CD1c-positive myeloid dendritic cell (primary cell): ENCODE measurements around the gene NSUN6.
A peak's percentile ranks its signal among the peaks of the same experiment; 100 is the strongest.
"Not testable (repeated sequence)": the region's sequence is repeated elsewhere in the genome, so short reads cannot be mapped to it uniquely, and the experiment has no call there.

Experiments used
- DNase-seq: peaks from one replicate; pipeline ENCODE4 v3.0.0-alpha.2; 2016; ENCODE audit errors: extremely low spot score

The NSUN6 gene

GRCh38 chr10:18659125-18659818 is 7.9 kb upstream of the NSUN6 start, which contains the start of gene ARL5B:
ARL5B (plus strand) TSS chr10:18659431; CDS start chr10:18659638, 207 bp downstream.
- DNase-seq, result peak; percentile 99

DNA sequence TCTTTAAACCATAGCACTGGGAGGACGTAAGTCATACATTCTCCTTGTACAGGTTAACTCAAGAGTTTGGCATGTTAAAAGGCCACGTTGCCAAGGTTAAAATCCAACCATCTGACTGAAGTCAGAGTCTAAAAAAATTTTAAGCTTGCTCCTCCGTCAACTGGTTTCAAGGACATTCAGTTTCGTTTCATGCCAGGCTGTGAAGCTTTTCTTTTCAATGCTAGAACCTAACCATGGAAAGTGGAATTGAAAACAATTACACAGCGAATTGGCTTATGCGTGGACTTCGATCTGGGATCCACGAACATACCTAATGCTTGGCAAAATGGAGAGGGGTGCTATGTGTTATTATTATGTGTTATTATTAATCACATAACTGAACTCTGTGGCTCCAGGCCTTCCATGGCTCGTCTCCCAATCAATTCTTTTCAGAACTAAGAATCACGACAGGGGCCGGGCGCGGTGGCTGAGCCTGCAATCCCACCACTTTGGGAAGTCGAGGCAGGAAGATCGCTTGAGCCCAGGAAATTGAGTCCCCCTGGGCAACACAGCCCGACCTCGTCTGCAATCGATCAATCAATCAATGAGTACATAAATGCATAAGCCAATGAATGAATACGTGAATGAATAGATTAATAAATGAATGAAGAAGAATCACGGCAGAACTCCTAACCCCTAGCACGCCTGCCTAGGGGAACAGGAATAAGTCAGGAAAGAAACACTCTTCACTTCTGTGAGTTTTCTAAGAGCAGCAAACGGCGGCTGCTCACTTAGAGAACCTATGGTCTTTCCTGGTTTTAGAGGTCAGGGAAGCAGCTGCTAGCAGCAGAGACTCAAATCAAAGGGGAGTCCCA is 7.1 kb upstream of the NSUN6 start:
- DNase-seq, result peak; percentile 34

DNA sequence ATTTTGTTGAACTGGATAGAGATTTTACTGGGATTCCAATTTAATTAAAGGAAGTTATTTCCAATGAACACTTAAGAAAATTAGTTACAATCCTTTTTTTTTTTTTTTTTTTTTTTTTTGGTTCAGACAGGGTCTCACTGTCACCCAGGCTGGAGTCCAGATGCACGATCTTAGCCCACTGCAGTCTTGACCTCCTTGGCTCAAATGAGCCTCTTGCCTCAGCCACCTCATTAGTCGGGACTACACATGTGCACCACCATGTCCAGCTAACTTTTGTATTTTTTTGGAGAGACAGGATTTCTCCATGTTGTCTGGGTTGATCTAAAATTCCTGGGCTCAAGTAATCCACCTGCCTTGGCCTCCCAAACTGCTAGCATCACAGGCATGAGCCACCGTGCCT is 5.3 kb upstream of the NSUN6 start:
- no peak for DNase-seq

- no peak for DNase-seq
Measured at GRCh38 chr10:18653112-18653511, 1.7 kb upstream of the NSUN6 start.

GRCh38 chr10:18650404-18650997 is 886 bp downstream of the NSUN6 start:
- DNase-seq, result no peak

DNA sequence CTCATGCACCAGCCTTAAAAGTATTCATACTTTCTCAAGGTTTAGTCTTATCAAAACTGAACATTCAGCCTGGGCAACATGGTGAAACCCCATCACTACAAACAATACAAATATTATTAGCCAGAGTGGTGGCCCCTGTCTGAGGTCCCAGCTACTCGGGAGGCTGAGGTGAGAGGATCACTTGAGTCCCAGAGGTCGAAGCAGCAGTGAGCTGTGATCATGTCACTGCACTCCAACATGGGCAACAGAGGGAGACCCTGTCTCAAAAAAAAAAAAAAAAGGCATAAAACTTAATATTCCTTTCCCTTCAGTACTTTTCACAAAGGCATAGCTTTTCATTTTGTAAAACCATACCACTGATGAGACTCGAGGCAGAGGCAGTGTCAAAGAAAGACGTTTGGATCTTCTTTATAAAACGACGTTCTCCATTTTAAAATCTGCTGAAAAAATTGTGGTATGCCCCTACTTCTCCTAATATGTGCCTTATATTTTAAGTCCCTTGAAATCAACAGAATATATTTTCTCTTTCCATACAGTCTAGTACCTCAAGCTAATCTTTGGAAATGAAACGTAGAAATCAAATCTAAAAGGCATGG is 1.9 kb downstream of the NSUN6 start:
- no peak for DNase-seq

GRCh38 chr10:18647945-18648344 is 3.4 kb downstream of the NSUN6 start:
- DNase-seq, result no peak

DNA sequence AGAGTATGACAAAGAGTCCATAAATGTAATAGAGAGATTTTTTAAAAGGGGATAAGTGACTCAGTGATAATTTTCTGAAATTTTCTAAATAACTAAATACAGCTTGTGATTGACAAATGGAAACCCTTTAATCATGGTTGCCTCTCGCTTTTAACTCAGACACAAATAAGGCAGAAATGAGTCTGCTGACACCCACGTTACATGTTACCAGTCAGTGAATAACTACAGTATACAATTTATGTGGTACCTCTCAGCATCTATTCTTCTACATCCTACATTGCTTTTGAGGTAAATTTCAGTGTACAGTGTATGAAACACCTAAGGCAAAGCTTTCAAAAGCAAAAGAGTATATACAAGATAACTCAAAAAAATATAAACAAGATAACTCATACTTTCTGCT is 4.2 kb downstream of the NSUN6 start:
- DNase-seq, result no peak

GRCh38 chr10:18639719-18640118 is 11.7 kb downstream of the NSUN6 start:
- DNase-seq, result not testable (repeated sequence)

DNA sequence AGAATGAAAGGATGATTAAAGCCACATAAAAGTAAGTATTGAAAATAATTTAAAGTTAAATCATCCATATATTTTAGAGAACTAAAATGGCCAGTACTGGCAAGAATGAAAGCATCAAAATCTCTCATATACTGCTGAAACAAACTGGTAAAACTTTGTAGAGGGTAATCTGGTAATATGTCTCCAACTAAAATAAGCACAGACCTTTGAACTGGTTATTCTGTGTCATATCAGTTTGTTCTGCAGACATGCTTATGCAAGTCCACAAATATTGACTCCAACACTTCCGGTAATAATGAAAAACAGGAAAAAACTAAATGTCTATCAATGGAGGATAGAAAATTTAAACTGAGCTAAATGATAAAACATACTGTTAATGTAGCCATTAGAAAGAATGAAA is 14.0 kb downstream of the NSUN6 start:
- not testable (repeated sequence) for DNase-seq

DNA sequence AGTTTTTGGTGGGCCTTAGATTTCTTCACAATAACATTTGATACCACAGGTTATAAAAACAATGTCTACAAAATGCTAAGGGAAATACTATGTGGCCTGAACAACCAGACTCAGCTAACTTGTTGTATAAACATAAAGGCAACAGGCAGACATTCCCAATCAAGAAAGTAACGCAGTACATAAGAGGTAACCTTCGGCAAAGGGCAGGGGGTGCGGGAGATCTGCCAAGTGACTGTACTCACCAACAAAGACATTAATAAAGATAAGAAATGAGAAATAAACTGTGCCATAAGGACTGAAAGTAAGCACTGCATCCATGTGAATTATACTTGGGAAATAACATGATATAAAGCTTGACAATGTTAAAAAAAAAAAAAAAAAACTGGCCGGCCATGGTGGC is 15.4 kb downstream of the NSUN6 start:
- DNase-seq, result no peak

GRCh38 chr10:18632500-18632899 is 18.9 kb downstream of the NSUN6 start:
- DNase-seq, result not testable (repeated sequence)

DNA sequence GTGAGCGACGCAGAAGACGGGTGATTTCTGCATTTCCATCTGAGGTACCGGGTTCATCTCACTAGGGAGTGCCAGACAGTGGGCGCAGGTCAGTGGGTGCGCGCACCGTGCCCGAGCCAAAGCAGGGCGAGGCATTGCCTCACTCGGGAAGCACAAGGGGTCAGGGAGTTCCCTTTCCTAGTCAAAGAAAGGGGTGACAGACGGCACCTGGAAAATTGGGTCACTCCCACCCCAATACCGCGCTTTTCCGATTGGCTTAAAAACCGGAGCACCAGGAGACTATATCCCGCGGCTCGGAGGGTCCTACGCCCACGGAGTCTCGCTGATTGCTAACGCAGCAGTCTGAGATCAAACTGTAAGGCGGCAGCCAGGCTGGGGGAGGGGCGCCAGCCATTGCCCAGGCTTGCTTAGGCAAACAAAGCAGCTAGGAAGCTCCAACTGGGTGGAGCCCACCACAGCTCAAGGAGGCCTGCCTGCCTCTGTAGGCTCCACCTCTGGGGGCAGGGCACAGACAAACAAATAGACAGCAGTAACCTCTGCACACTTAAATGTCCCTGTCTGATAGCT is 23.9 kb downstream of the NSUN6 start:
- peak; percentile 11 for DNase-seq

DNA sequence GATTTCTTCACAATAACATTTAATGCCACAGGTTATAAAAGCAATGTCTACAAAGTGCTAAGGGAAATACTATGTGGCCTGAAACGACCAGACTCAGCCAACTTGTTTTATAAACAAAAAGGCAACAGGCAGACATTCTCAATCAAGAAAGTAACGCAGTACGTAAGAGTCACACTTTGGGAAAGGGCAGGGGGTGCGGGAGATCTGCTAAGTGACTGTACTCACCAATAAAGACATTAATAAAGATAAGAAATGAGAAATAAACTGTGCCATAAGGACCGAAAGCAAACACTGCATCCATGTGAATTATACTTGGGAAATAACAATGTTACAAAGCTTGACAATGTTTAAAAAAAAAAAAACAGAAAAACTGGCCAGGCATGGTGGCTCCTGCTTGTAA is 25.5 kb downstream of the NSUN6 start:
- DNase-seq, result no peak

GRCh38 chr10:18623671-18624070 is 27.7 kb downstream of the NSUN6 start:
- not testable (repeated sequence) for DNase-seq

GRCh38 chr10:18620856-18621255 is 30.5 kb downstream of the NSUN6 start:
- no peak for DNase-seq

GRCh38 chr10:18619016-18619415 is 32.4 kb downstream of the NSUN6 start:
- no peak for DNase-seq

DNA sequence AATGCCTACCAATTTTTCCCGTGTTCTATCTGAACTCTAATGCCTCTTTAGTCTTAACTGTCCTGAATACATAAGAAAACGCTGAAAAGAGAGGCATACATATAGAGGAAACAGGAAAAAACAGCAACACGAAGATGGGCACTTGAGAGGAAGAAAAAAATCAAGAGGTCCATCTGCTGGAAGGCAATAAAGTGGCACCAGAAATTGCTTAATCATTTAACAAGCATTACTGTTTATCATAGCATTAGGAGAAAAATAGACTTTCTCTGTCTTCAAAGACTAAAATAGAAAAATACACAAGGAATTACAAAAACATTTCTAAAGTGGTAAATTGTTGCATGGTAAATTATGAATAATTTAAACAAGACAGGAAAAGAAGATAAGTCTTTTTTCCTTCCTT is 35.0 kb downstream of the NSUN6 start:
- no peak for DNase-seq

DNA sequence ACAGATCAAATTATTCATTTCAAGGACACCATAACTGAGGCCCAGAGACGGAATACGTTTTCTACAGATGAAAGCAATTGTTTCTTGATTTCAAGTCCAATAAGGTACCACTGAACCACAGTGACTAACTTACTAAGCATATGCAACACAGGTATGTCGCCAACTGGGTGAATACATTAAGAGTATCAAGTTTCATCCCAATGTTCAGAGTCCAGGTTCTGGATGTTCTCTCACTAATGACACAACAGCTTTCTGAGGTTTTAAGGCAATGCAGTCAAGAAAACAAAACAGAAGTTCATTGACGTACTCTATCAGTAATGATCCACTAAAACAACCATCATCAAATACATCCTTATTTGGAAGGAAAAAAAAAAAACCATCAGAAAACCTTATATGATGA is 35.8 kb downstream of the NSUN6 start:
- DNase-seq, result no peak

DNA sequence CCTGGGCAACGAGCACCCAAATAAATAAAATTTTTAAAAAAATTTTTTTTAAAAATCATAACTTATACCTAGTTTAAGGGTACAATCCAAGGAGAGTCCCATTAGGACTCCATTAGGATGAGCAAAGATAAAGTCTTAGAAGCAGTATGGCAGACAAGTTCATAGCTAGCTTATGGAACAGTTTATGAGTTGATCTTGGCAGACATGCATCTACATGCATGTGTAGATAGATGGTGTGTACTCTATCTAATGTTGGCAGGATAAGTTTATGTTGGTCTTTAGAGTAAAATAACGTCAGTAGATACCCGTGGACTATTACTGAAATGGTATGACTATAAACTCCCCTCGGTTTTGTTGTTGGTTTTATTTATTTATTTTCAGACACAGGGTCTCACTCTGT is 40.2 kb downstream of the NSUN6 start:
- DNase-seq, result no peak

DNA sequence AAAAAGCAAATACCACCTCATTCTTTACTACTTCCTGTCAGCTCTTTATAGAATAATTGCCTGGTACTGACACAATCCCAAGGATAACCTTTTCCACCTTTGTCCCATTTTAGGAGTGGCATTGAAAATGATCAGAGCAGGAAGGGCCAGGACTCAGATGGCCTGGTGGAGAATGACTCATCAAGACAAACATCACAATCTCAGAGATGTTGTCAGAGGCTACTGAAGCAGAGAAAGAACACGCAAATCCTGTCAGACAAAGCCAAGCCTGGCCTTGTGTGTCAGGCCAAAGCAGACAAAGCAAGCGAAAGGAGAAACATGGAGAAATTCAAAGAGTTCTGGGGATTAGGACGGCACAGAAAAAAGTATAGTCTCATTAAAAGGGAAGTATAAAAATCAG is 40.9 kb downstream of the NSUN6 start:
- DNase-seq, result no peak

DNA sequence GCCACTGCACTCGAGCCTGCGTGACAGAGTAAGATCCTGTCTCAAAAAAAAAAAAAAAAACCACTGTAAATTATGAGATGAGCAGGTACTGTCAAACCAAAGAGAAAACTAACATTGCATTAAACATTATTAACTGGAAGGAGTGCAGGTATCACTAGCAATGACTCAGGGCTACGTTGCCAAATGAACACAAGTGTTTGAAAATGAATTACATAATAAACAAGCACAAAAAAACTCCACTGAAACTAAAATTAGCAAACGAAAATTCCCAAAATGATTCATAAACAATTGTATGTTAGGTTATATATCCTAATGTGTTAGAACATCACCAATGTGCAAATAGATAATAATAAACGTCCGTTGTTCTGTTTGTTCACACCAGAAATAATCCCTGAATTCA is 42.8 kb downstream of the NSUN6 start:
- DNase-seq, result no peak
